Measurements from ENCODE around the gene CFAP221. TPM values are rescaled to one million over a fixed set of nuclear protein-coding genes. Genes with fewer than 3 reads are reported as not detected.

Gene CFAP221
- total RNA-seq, 1 donor from 2014 or later, result 1.1 TPM

GRCh38 chr2:119638685-119639554 is 94.7 kb downstream of the CFAP221 start:
- DNase-seq (ENCODE audit: extremely low read depth, low read depth, low spot score), result no peak

- no peak for DNase-seq (ENCODE audit: extremely low read depth, low read depth, low spot score)
These were observed 97.5 kb downstream of the CFAP221 start for GRCh38 chr2:119641562-119642258.

GRCh38 chr2:119644186-119644585 is 99.9 kb downstream of the CFAP221 start:
- no peak for DNase-seq (ENCODE audit: extremely low read depth, low read depth, low spot score)

GRCh38 chr2:119645173-119645855 is 101.1 kb downstream of the CFAP221 start:
- DNase-seq (ENCODE audit: extremely low read depth, low read depth, low spot score), result peak; percentile 83

- DNase-seq (ENCODE audit: extremely low read depth, low read depth, low spot score), result no peak
These were observed 101.9 kb downstream of the CFAP221 start for GRCh38 chr2:119646149-119646548.

GRCh38 chr2:119647440-119648169 is 103.4 kb downstream of the CFAP221 start:
- DNase-seq (ENCODE audit: extremely low read depth, low read depth, low spot score), result no peak

GRCh38 chr2:119649364-119649917 is 105.2 kb downstream of the CFAP221 start:
- no peak for DNase-seq (ENCODE audit: extremely low read depth, low read depth, low spot score)

- DNase-seq (ENCODE audit: extremely low read depth, low read depth, low spot score), result no peak
These were observed 106.0 kb downstream of the CFAP221 start for GRCh38 chr2:119650206-119650605.

- no peak for DNase-seq (ENCODE audit: extremely low read depth, low read depth, low spot score)
These were observed 106.7 kb downstream of the CFAP221 start for GRCh38 chr2:119650846-119651370.

GRCh38 chr2:119657466-119658145 is 113.4 kb downstream of the CFAP221 start:
- DNase-seq (ENCODE audit: extremely low read depth, low read depth, low spot score), result no peak

GRCh38 chr2:119659601-119660342 is 115.5 kb downstream of the CFAP221 start:
- no peak for DNase-seq (ENCODE audit: extremely low read depth, low read depth, low spot score)

- DNase-seq (ENCODE audit: extremely low read depth, low read depth, low spot score), result no peak
These were observed 116.1 kb downstream of the CFAP221 start for GRCh38 chr2:119660343-119660658.

- no peak for DNase-seq (ENCODE audit: extremely low read depth, low read depth, low spot score)
These were observed 118.0 kb downstream of the CFAP221 start for GRCh38 chr2:119662297-119662696.

GRCh38 chr2:119668546-119668945 is 124.3 kb downstream of the CFAP221 start:
- DNase-seq (ENCODE audit: extremely low read depth, low read depth, low spot score), result no peak

GRCh38 chr2:119671016-119671415 is 126.8 kb downstream of the CFAP221 start:
- no peak for DNase-seq (ENCODE audit: extremely low read depth, low read depth, low spot score)

GRCh38 chr2:119671752-119672151 is 127.5 kb downstream of the CFAP221 start:
- DNase-seq (ENCODE audit: extremely low read depth, low read depth, low spot score), result no peak

- DNase-seq (ENCODE audit: extremely low read depth, low read depth, low spot score), result no peak
These were observed 128.1 kb downstream of the CFAP221 start for GRCh38 chr2:119672161-119672862.

GRCh38 chr2:119673796-119674195 is 129.5 kb downstream of the CFAP221 start:
- no peak for DNase-seq (ENCODE audit: extremely low read depth, low read depth, low spot score)

Data from glomerular endothelial cell (primary cell).